NCI-H2107 treated with DMSO at 0.1 percent for 48 hours (cell line): ENCODE data around the gene NUP153.

Experiments used
- DNase-seq: peaks from one replicate; lab custom pipeline; 2025; ENCODE audit not compliant: unreplicated experiment; lab: John Stamatoyannopoulos, UW

Gene NUP153

GRCh38 chr6:17666646-17667045 lies 40.1 kb downstream of the NUP153 start:
- DNase-seq: no peak

DNA sequence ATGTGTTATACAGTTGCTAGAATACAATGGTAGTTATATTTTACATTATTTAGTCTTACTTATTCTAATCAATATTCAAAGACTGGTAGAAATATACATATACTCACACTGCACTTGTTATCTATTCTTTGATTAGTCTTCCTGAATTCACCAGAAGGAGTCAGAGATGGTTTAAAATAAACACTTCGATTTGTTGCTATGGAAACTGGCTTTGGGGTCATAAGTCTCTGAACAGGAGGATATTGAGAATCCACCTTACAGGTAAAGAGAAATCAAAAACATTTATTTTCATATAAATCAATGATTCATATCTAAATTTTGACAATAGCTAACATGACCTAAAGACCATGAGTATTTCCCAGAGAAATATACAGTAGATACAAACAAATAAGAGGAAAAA lies 41.6 kb downstream of the NUP153 start:
- no peak for DNase-seq

DNA sequence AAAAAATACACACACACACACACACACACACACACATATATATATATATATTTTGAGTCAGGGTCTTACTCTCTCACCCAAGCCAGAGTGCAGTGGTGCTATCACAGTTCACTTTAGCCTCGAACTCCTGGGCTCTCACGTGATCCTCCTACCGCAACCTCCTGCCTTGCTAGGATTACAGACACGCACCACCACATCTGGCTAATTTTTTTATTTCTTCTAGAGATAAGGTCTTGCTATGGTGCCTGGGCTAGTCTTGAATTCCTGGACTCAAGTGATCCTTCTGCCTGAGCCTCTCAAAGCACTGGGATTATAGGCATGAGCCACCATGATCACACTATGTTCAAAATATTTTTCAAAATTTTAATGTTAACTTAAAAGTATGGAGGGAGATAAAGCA lies 43.5 kb downstream of the NUP153 start:
- no peak for DNase-seq

GRCh38 chr6:17662585-17662984 lies 44.1 kb downstream of the NUP153 start:
- no peak for DNase-seq

DNA sequence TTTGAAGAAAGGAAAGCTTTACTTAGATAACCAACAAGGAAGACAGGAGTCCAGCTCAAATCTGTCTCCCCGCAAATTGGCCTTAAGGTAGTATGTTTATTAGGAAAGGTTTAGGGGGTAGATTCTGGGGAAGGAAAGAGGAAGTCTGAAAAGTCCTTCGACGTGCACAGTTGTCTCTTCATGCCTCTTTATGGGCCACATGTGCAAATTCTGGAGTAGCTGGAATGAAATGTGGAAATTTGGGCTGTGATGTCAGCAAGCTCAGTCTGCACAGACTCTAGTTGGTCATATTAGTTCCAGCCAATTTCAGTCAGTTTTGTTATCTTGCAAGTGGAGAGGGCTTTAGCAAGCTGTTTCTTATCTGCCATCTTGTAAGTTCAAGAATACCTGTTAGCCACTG lies 50.1 kb downstream of the NUP153 start:
- no peak for DNase-seq

DNA sequence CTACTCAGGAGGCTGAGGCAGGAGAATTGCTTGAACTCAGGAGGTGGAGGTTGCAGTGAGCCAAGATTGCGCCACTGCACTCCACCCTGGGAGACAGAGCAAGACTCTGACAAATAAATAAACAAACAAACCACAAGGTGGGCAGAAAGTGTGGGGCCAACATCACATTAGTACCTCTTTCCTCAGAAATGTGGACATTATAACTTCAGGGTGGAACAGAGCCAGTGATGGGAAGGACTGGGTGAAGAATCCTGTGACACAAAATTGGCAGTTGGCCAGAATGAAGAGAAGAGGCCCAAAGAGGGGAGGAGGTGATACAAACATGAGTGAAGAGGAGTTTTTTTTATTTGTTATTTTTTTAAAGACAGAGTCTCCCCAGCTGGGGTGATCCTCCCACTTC lies 50.6 kb downstream of the NUP153 start:
- no peak for DNase-seq

GRCh38 chr6:17653198-17653882 lies 53.4 kb downstream of the NUP153 start:
- no peak for DNase-seq

GRCh38 chr6:17650656-17651309 lies 55.9 kb downstream of the NUP153 start:
- DNase-seq: no peak

DNA sequence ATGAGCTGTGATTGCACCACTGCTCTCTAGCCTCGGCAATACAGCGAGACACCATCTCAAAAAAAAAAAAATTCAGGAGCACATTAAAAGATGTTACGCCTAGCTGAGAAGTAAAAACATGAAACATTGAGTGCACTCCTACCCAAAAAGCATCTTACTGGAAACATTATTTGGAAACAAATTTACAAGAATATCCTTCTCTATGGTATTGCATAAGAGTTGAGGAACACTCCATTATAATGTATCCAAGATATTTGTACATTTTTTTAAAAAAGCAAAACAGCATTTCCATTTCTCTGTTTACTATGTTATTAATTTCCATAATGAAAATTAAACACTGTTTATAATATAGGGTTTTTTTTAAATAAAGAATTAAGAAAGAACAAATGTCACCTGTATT lies 58.0 kb downstream of the NUP153 start:
- DNase-seq: no peak

DNA sequence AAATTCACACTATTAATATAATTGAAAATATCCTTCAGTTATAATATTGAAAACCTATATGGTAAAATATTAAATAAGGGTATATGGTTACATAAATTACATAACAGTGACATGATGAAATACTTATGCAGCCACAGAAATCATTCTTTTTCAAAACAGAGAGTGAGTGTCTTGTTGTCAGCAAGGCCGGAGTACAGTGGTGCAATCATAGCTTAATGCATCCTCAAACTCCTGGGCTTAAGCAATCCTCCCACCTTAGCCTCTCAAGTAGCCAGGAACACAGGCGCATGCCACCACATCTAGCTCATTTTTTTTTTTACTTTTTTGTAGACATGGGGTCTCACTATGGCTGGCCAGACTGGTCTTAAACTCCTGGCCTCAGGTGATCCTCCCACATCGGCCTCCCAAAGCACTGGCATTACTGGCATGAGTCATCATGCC lies 66.2 kb downstream of the NUP153 start:
- DNase-seq: no peak

- DNase-seq: no peak
Measured at GRCh38 chr6:17638212-17638715, 68.5 kb downstream of the NUP153 start.

GRCh38 chr6:17635568-17635967 lies 71.2 kb downstream of the NUP153 start:
- DNase-seq: no peak

DNA sequence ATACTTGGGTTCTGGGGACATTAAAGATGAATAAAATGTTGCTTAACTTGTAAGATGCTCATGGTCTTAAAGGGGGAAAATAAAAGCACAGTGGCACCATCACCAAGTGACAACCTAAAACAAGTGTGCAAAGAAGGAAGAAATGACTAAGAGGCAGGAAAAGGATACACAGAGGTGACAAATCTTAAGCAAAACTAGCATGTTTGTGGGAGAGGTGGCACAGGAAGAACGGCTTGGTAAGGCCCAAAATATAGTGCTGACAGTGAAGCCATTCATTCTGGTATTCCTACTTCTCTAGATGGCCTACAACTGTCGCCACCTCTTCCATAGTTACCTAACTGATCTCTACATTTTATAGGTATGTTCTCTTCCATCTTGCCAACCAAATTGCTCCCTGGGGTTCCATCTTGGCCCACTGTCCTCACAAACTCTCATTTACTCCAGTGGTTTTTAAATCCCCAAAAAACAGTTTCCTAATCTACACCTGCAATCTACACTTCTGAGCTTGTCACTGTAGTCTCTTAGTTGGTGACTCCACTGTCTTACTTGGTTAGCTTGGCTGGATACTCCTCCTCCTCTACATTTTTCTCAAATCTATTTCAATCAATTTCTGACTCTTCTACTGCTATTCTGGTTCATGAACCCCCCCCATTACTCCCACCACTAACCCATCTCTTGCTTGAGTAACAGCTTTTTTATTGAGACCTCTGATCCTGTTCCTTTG lies 73.1 kb downstream of the NUP153 start:
- DNase-seq: no peak

DNA sequence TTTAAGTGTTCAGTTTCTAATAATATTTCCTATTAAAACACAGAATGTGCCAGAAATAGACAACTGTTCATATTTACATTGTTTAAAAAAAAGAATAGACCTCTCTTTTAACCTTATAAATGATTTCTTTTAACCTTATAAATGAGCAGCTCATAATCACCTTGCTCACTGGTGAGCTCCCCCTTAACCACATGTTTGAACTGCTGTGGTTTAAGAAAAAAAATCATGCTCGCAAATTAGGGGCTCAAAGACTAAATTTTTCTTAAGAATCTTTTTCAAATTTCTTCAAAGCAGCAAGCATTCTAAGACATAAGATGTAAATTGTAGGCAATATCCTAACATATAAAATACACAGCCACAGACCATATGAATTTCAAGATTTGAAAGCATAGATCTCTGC lies 73.8 kb downstream of the NUP153 start:
- no peak for DNase-seq

- DNase-seq: no peak
Measured at GRCh38 chr6:17630511-17631073, 76.1 kb downstream of the NUP153 start.

GRCh38 chr6:17629824-17630510 lies 76.8 kb downstream of the NUP153 start:
- no peak for DNase-seq

DNA sequence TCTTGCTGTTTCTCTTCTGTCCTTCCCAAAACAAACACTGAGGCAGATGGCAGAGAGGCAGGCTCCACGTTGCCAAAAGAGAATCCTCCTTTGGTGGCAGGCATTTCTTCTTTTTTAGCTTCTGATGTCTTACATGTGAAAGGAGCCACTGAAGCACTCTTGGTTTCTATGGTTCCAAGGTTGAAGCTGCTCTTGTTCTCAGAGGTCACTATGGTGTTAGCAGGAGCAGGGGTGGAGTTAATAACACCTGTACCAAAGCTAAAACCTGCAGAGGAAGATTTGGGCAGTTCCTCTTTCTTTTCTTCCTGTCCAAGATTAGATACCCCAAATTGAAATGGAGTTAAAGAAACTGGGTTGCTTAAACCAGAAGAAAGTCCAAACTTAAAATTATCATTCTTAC lies 77.9 kb downstream of the NUP153 start:
- no peak for DNase-seq

GRCh38 chr6:17624396-17624795 lies 82.3 kb downstream of the NUP153 start:
- DNase-seq: no peak

DNA sequence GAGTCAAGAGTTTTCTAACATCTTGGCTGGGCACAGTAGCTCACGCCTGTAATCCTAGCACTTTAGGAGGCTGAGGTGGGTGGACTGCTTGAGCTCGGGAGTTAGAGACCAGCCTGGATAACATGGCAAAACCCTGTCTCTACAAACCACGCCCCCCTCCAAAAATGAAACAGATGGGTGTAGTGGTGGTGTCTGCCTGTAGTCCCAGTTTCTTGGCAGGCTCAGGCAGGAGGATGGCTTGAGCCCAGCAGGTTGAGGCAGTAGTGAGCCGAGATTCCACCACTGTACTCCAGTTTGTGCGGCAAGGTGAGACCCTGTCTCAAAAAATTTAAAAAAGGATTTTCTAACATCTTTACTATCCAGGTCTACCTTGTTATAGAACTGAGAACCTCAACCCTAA lies 84.6 kb downstream of the NUP153 start:
- no peak for DNase-seq

- no peak for DNase-seq
Measured at GRCh38 chr6:17621003-17621402, 85.7 kb downstream of the NUP153 start.

- no peak for DNase-seq
Measured at GRCh38 chr6:17615794-17616193, 90.9 kb downstream of the NUP153 start.
